Nucleus accumbens (tissue), 56 donors: Measurements from ENCODE around the gene TRDN.

Source experiments
- DNase-seq, 56 donors: peaks; one replicate each; lab custom pipeline; 2025; lab: John Stamatoyannopoulos, UW

Gene TRDN

GRCh38 chr6:123418071-123418470 lies 218.7 kb downstream of the TRDN start:
- DNase-seq, result no peak

- DNase-seq, result no peak
Observed at GRCh38 chr6:123417535-123417934, 219.2 kb downstream of the TRDN start.

GRCh38 chr6:123415844-123416468 lies 220.8 kb downstream of the TRDN start:
- DNase-seq, result peak in 37 of 56 donors; percentile 0 to 81 (median 26)

GRCh38 chr6:123404975-123405374 lies 231.8 kb downstream of the TRDN start:
- DNase-seq, result no peak

GRCh38 chr6:123402052-123402451 lies 234.7 kb downstream of the TRDN start:
- DNase-seq, result no peak

GRCh38 chr6:123398072-123398471 lies 238.7 kb downstream of the TRDN start:
- DNase-seq, result no peak

GRCh38 chr6:123393331-123393730 lies 243.4 kb downstream of the TRDN start:
- no peak for DNase-seq

- DNase-seq, result no peak
Observed at GRCh38 chr6:123383718-123384117, 253.0 kb downstream of the TRDN start.

- peak in 12 of 56 donors; percentile 1 to 45 (median 3) for DNase-seq
Observed at GRCh38 chr6:123380257-123380656, 256.5 kb downstream of the TRDN start.

- no peak for DNase-seq
Observed at GRCh38 chr6:123372737-123373136, 264.0 kb downstream of the TRDN start.

GRCh38 chr6:123363912-123364311 lies 272.8 kb downstream of the TRDN start:
- no peak for DNase-seq

- no peak for DNase-seq
Observed at GRCh38 chr6:123360359-123360758, 276.4 kb downstream of the TRDN start.

- DNase-seq, result no peak
Observed at GRCh38 chr6:123352705-123353104, 284.0 kb downstream of the TRDN start.

GRCh38 chr6:123352279-123352678 lies 284.5 kb downstream of the TRDN start:
- no peak for DNase-seq

- no peak for DNase-seq
Observed at GRCh38 chr6:123343836-123344235, 292.9 kb downstream of the TRDN start.

GRCh38 chr6:123338394-123338793 lies 298.4 kb downstream of the TRDN start:
- DNase-seq, result no peak

- no peak for DNase-seq
Observed at GRCh38 chr6:123333000-123333756, 303.6 kb downstream of the TRDN start.

GRCh38 chr6:123332070-123332469 lies 304.7 kb downstream of the TRDN start:
- DNase-seq, result no peak

GRCh38 chr6:123329337-123329736 lies 307.4 kb downstream of the TRDN start:
- DNase-seq, result no peak

GRCh38 chr6:123323452-123324329 lies 313.1 kb downstream of the TRDN start:
- no peak for DNase-seq

- no peak for DNase-seq
Observed at GRCh38 chr6:123321020-123321419, 315.7 kb downstream of the TRDN start.
